GM21737 (cell line): ENCODE data around the gene CD36.
A peak's percentile ranks its signal among the peaks of the same experiment; 100 is the strongest.

Experiments
- ATAC-seq: cut with Tn5 transposase; IDR thresholded peaks from one replicate; pipeline ENCODE4 v1.9.1; 2021; ENCODE audit warnings: mild to moderate bottlenecking, moderate library complexity; ENCODE audit not compliant: unreplicated experiment

Gene CD36

DNA sequence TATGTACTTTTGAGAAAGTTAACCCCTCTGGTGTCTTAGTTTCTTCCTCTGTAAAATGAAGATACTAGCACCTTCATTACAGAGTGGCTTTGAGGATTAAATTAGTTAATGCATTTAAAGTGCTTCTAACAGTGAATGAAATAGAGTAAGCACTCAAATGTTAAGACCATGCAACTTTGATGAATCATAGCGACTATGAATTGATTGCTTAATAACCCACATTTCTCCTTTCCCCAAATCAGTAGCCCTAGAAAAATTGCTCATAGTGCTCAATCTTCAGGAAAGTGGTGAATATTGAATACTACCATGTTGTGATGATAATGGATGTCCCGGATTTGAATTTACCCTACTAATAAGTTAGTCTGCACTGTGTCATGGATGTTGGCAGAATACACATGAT is 48.1 kb downstream of the CD36 start:
- no peak for ATAC-seq

DNA sequence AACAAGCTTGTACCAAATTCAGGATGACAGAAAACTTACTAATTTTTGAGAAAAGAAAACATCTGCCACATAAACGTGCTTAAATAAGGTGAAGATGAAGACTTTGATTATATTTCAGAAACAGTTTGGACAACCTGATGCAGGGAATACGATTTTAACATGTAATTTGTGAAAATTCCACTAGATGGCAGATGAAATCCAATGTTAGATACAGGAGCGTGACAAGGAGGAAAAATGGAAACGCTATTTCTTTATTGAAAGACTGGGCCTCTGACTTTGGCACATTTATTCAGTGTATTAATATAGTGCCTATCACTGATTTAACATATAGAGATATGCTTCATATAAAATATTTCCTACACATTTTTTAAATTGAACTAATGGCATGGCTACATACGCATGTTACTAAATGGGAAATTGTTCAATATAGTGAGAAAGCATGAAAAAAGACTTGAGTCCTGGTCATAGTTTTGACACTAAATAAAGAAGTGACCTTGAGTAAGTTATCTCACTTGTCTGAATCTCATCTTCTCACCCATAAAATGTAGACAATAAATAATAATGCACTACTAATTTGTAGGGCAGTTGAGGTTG is 60.7 kb downstream of the CD36 start:
- ATAC-seq: peak; percentile 83

DNA sequence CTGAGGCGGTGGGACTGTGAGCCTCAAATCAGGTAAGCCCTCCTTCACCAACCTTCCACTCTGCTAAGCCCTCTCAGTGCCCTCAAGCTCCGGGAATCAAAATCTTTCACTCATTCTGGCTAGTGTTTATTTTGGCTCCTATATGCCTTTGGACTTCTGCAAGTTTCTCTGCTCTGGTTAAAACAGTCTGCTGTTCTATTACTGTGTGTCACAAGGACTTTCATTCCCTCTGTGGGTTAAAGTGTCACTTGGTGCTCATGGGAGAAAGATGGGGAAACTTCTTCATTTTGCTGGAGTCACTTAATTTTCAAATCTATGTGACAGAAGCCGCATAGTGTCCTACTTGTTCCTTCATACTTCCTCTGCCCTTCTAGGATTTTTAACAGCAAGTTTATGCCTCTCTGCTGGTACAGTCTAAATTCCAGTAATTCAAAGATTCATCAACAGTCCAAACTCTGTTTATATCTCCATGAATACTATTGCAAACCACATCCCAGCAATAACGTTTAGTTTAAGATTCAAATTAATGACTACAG is 61.3 kb downstream of the CD36 start:
- no peak for ATAC-seq

DNA sequence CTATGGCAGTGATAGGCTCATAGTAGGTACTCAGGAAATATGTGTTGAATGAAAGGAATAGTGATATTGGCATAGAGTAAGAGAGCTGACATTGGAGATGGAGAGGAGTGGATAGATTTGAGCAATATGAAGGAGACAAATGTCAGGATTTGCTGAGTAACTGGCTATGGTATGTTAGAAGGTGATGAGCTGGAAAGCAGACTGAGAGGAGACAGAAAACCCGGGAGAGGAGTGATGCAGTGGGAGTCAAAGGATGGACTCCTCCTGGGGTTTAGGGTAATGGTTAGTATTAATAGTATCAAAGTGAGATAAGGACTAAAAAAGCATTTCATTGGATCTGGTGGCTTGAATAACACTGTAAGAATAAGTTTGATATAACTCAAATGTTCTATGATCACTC is 64.8 kb downstream of the CD36 start:
- ATAC-seq: no peak

DNA sequence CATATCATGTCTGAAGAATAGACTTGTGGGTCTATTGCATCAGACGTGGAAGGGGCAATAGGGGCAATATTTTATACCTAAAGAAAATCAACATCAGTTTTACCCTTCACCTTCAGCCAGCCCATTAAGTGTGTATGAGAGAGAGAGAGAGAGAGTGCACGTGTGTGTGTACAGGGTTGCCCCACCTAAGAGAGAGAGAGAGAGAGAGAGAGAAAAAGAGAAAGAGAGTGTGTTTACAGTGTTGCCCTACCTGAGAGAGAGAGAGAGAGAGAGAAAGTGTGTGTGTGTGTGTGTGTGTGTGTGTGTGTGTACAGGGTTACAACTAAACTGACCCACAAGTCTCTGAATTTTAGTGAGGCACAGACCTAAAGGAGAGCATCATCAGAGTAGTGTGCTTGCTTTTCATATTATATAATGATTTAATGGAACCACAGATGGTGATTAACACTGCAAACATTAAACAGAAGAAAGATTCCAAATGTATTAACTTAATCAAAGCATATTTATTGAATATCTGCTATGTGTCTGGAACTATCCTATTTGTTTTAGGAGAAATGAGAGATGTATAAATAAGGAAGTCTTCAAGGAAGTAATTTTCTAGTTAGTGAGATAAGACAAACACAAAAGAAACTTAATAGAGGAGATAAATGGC is 66.8 kb downstream of the CD36 start:
- ATAC-seq: no peak

DNA sequence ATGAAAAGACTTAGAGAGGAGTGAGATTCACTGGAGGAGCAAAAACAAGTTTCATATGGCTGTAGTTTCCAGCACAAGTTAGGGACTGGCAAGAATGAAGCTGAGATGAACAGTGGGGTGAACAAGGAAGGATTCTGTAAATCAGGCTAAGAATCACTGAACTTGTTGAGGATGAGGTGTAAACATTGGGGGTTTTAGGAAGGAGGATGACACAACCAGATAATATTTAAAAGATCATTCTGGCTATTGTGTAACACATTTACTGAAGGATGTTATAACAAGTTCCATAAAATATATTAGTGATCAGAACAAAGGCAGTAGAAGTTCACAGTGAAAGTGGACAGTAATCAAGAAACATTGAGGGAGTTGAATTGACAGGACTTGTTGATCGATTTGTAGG is 68.9 kb downstream of the CD36 start:
- ATAC-seq: no peak

DNA sequence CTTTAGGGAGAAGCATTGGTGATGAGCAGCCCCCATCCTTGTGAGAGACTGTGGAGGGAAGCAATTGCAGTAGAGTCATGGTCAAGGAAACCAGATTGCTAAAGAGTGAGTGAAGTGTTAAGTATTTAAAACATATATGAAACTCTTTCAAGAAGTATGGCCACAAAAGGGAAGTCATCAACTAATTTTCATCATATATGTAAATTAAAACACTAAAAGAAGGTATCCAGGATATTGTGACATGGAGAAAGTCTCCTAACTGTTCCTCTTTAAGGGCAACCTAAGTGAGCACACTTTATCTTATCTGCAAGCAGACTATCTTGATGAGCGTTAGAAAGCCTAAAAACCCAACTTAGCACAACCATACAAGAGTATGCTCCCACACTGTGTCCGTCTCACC is 69.7 kb downstream of the CD36 start:
- ATAC-seq: no peak

DNA sequence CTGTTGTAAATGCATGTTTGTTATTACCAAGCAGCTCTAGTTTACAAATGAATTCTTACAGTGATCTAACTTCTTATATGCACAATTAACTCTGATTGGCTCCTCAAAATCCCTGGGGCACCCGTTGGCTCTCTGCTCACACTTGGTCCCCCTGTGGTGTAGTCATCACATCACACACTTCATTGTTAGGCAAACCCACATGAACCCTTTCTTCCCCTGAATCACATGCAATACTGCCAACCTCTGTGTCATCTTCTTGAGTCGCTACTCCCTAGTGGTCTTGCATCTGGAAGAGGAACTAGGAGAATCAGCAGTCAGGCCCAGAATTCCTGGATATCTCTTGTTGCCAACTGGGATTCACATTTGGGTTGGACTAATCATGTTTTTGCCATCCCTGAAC is 73.1 kb downstream of the CD36 start:
- no peak for ATAC-seq

DNA sequence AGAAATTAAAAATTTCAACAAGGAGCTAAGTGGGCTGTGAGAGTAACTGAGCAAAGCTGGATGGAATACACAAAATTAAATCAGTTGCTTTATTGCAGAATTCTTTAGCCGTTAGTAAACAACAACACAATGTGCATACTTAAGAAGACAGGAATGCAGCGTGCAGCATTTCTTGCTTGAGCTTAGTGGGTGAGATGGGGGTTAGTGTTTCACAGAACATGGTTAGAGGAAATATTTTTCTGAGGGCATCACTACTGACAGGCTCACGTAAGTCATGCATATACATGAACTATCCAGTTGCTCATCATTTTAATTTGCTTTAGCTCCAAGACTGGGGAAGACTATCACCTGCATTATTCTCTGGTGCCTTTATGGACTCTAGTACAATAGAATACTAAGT is 80.8 kb downstream of the CD36 start:
- ATAC-seq: no peak

DNA sequence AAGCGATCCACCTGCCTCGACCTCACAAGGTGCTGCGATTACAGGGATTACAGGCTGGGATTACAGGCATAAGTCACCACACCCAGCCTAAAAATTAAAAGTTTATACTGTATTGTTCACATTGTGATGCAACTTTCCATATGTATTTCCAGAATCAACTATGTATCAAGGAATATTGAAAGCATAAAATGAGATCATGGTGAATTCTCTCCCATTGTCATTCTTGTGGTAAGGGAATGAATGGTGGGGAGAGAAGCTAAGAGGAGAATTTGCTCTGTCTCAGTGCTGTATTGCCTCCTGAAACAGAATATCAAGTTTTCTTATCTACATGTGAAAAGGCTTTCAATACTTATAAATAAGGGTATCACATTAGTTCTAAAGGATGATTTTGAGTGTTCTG is 81.7 kb downstream of the CD36 start:
- no peak for ATAC-seq

DNA sequence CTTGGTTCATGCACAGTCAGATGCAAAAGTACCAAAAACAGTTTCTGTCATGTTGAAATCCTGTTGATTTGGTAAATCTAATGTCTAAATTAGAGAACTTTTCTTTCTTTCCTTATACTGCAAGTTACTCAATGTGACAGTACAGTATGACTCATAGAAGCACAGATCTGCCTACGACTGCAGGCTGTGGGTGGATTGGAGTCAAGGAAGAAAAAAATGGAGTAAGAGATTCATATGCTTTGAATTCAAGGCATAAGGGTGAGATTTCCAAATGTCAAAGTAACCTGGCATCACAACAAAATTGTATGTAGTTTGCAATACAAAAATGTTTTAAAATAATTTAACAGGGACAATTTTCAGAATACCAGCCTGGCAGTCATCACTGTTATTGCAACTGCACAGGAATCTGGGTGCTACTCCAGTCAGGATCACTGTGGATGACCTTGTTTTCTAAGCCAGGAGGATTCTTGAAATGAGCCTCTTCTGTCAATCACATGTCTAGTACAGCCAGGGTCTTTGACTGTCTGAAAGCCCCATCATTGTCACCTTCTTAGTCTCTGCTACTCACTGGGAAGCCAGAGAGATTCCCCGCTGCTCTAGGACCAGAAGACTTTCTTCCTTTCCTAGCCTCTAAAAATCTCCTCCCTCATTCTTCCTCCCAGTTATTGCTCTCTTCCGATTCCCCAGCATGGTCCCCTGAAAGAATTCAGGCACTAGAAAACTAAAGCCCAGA is 83.6 kb downstream of the CD36 start:
- no peak for ATAC-seq

DNA sequence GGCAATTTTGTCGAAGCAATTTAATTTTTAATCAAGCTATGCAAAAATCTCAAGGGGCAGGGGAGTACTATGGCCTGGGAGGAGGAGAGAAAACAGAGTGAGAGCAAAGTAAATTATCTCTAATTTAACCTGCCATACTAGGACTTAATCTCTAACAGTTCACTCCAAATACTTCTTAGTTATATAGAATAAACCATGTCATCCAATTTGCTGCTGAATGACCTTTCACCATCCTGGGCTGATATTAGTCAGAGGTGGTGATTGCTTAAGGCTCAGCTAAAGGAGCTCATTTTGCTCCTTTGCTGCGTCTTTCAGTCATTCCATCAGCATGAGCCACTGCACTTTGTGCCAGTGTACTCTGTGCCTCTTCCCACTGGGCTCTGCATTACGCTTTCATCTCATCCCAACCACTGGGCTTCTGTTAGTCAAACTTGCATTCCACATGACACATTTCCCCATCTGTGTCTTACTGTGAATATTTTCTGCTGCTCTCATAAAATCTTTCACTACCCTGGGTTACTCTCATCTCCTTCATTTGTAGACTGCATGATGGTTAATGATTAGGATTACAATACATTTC is 84.3 kb downstream of the CD36 start:
- ATAC-seq: no peak

DNA sequence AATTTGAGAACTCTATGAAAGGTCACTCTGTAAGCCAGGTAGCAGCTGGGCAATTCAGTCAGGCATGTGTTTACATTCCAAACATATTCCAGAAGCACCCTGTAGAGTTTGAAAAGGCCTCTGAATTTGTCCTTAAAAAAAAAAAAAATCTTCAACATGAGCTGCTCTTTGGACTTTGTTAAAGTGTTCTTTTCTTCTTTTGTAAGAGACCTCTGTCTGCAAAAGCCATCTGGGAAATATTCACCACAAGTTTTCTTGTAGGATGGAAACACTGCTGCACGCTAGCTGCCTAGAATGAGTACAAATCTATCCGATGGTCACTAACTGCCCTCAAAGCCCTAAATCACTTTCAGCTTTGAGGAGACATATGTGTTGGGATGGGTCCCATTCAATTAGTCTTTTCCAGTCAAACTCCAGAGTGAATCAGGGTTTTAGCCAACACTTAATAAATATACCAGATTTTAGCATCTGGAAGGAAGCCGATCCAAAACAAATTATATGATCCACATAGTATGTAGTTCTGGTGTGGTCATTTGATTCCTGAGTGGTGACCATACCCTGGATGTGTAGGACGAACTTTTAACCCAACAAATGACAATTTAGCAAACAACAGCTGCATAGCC is 85.9 kb downstream of the CD36 start:
- ATAC-seq: no peak

DNA sequence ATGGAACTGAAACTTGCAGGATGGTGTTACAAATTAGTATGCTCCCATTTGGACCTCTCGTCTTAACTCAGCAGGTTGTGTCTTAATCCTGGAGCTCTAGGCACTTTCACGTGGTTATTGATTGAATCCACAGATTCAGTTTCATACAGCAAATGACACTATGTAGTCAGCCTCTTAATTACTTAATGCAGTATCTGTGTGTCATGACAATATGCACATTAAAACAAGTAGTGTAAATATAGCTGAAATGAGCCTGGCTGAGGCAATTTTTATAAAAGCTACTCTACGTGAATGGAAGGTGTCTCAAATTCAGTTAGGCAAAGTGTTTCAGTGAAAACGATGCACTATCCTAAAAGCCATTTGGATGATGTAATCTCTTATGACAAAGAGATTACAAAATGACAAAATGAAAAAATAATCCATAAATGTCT is 86.8 kb downstream of the CD36 start:
- ATAC-seq: no peak
